Caco-2 (cell line): ENCODE measurements around the gene UBXN2A. TPM values are rescaled to one million over a fixed set of nuclear protein-coding genes. Genes with fewer than 3 reads are reported as not detected.

ENCODE experiments used
- BruUV-seq: library from RNA; stranded (reverse); fragments of 400-500 nt; replicated peaks from 2 replicates; lab custom pipeline; 2021; lab: Mats Ljungman, UMichigan
- CTCF ChIA-PET: fragments of 300-600 bp; sonication (Branson Sonifier 250); formaldehyde crosslinking; loops from one replicate; lab custom pipeline; 2022; ENCODE audit warnings: antibody characterized with exemption; lab: Charles Lee
- POLR2A ChIA-PET: fragments of 300-600 bp; sonication (Branson Sonifier 250); formaldehyde crosslinking; loops from one replicate; lab custom pipeline; 2022; ENCODE audit warnings: antibody characterized with exemption; lab: Charles Lee
- DNase-seq, 2 experiments: peaks; one replicate each; pipeline versions ENCODE4 v3.0.0 to v3.0.0-alpha.2; 2020 to 2022
- H3K27me3 ChIP-seq: replicated peaks from 2 replicates; pipeline ENCODE4 v1.6.0; 2011; ENCODE audit warnings: low read length; ENCODE audit not compliant: control insufficient read depth, insufficient read depth
- H3K36me3 ChIP-seq: 2 replicates; pipeline ENCODE4 v1.5.1; 2011; ENCODE audit warnings: low read length; ENCODE audit not compliant: control insufficient read depth, insufficient read depth
- H3K4me1 ChIP-seq: fragments of 250-450 bp; sonication (Bioruptor Pico); 2 replicates; pipeline ENCODE4 v1.5.1; 2020; ENCODE audit warnings: mild to moderate bottlenecking
- H3K4me3 ChIP-seq: 2 replicates; pipeline ENCODE4 v1.5.1; 2011; ENCODE audit warnings: low read depth, mild to moderate bottlenecking, control low read depth, low read length
- H3K9me3 ChIP-seq: fragments of 250-450 bp; sonication (Bioruptor Pico); 2 replicates; pipeline ENCODE4 v1.5.1; 2020; ENCODE audit warnings: mild to moderate bottlenecking, moderate library complexity
- H3K27ac Mint-ChIP-seq: one replicate; pipeline ENCODE4 v1.8.0; 2022; ENCODE audit warnings: mixed read lengths; ENCODE audit not compliant: unreplicated experiment
- H3K27me3 Mint-ChIP-seq: one replicate; pipeline ENCODE4 v1.8.0; 2022; ENCODE audit warnings: mixed read lengths; ENCODE audit not compliant: insufficient read depth, unreplicated experiment
- H3K36me3 Mint-ChIP-seq: one replicate; pipeline ENCODE4 v1.8.0; 2022; ENCODE audit warnings: mild to moderate bottlenecking, mixed read lengths; ENCODE audit not compliant: insufficient read depth, unreplicated experiment
- H3K4me1 Mint-ChIP-seq: one replicate; pipeline ENCODE4 v1.8.0; 2022; ENCODE audit warnings: low read depth, mixed read lengths; ENCODE audit not compliant: unreplicated experiment
- H3K4me3 Mint-ChIP-seq: one replicate; pipeline ENCODE4 v1.8.0; 2022; ENCODE audit warnings: mild to moderate bottlenecking, moderate library complexity, mixed read lengths; ENCODE audit not compliant: unreplicated experiment
- H3K9me3 Mint-ChIP-seq: one replicate; pipeline ENCODE4 v1.8.0; 2022; ENCODE audit warnings: mixed read lengths; ENCODE audit not compliant: unreplicated experiment
- intact Hi-C: fragments of 100-400 bp; cut with micrococcal nuclease; formaldehyde crosslinking; loops from one replicate; pipeline ENCODE4 v1.10.0; 2022; ENCODE audit not compliant: unreplicated experiment
- total RNA-seq: library from RNA; stranded (reverse); gene quantifications from 2 replicates; pipeline ENCODE4 v1.2.3, GENCODE V29; 2022
- TF ChIP-seq, protein P1 (sequence below), 2 experiments: fragments of 200-600 bp in 1 of 2; IDR thresholded peaks; 1 replicate in 1 of 2; 2 replicates in 1 of 2; pipeline versions ENCODE4 v1.5.1 to v1.8.0; 2011 to 2022; ENCODE audit warnings: antibody characterized with exemption in 1 of 2, control low read depth in 1 of 2, inconsistent platforms in 1 of 2, low read depth in 1 of 2, low read length in 1 of 2, mild to moderate bottlenecking in 1 of 2, moderate library complexity in 1 of 2; ENCODE audit not compliant: insufficient read depth in 1 of 2, severe bottlenecking in 1 of 2, unreplicated experiment in 1 of 2

UBXN2A gene
- total RNA-seq, 1 experiment from 2014 or later = 22.0 TPM

DNA sequence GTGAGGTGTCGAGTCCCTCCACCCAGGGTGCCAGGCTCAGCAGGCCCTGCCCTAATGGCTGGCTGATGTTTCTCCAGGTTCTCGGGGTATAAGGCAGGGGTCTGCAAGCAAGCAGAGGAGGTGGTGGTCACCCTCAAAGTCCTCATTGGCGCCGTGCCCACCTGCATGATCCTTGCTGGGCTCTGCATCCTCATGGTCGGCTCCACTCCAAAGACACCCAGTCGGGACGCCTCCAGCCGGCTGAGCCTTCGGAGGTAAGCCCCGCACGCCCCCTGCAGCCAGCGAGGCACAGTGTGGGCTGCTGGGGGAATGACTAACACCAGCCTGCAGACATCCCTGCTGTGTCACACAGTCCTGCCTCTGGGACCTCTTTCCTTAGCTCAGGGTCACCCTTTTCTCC lies 83.8 kb downstream of the UBXN2A start:
- H3K9me3 Mint-ChIP-seq = no peaks in the 10 kb centered on the region
- peaks cover 7% of the 10 kb centered on the region for H3K36me3 Mint-ChIP-seq
- intact Hi-C loops = no loop called here
- no peak overlapping the region for H3K4me3 ChIP-seq
- ChIA-PET POLR2A (no interaction called here), CTCF (interaction anchor here (1.2 kb wide), 1 partner anchor 97 kb away, joined by 3 read pairs; the partner anchor contains the start of gene ATAD2B)
- BruUV-seq = no TSS peak
- no peaks in the 10 kb centered on the region for H3K27me3 Mint-ChIP-seq
- no peaks in the 10 kb centered on the region for H3K4me1 ChIP-seq
- H3K27ac Mint-ChIP-seq = no peak overlapping the region
- no peaks in the 10 kb centered on the region for H3K27me3 ChIP-seq
- no peaks in the 10 kb centered on the region for H3K4me1 Mint-ChIP-seq
- peaks cover 2% of the 10 kb centered on the region; the same call in 1 of the 2 replicates for H3K36me3 ChIP-seq
- no peak for DNase-seq
- no peaks in the 10 kb centered on the region for H3K9me3 ChIP-seq
- H3K4me3 Mint-ChIP-seq = no peak overlapping the region
- TF ChIP-seq, protein P1, sequence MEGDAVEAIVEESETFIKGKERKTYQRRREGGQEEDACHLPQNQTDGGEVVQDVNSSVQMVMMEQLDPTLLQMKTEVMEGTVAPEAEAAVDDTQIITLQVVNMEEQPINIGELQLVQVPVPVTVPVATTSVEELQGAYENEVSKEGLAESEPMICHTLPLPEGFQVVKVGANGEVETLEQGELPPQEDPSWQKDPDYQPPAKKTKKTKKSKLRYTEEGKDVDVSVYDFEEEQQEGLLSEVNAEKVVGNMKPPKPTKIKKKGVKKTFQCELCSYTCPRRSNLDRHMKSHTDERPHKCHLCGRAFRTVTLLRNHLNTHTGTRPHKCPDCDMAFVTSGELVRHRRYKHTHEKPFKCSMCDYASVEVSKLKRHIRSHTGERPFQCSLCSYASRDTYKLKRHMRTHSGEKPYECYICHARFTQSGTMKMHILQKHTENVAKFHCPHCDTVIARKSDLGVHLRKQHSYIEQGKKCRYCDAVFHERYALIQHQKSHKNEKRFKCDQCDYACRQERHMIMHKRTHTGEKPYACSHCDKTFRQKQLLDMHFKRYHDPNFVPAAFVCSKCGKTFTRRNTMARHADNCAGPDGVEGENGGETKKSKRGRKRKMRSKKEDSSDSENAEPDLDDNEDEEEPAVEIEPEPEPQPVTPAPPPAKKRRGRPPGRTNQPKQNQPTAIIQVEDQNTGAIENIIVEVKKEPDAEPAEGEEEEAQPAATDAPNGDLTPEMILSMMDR (IDR thresholded peaks at IDR 0.05; ENCODE audit: insufficient read depth in 1 of 2, low read depth in 1 of 2, low read length in 1 of 2, severe bottlenecking in 1 of 2, unreplicated experiment in 1 of 2) = peak in 1 of 2 experiments; percentile 23

DNA sequence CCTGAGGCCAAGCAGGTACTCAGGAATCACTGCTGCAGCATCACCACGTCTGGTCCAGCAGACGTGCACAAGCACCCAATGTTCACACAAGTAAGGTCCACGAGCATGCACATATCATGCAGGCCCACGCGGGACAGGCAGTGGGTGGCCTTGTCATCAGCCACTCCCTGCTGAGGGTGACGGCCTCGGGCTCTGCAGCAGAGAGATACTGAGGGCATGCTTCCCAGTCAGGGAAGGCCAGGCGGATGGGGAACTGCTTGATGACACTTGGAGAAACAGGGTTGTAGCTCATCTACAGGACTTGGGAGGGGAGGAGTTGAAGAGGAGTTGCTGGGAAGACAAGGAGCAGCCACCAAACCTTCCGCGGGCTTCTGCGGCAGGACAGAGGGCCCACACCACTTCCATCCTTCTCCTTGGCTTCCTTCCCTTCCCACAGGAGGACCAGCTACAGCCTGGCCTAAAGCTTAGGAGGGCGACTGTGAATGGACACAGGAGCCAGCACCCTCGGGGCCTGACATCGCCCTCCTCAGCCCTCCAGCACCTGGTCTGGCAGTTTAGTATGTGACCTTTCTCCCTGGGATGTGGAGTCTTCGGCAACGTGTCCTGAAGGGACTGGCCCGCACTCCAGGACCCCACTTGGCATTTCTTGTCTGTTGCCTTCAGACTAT lies 84.9 kb downstream of the UBXN2A start:
- Histone ChIP-seq H3K36me3 (peaks cover 2% of the 10 kb centered on the region; the same call in 1 of the 2 replicates), H3K27me3 (no peaks in the 10 kb centered on the region), H3K9me3 (no peaks in the 10 kb centered on the region), H3K4me1 (no peaks in the 10 kb centered on the region), H3K4me3 (no peak overlapping the region)
- TF ChIP-seq, protein P1 (IDR thresholded peaks at IDR 0.05; ENCODE audit: insufficient read depth in 1 of 2, low read depth in 1 of 2, low read length in 1 of 2, severe bottlenecking in 1 of 2, unreplicated experiment in 1 of 2) = no peak
- Mint-ChIP-seq H3K4me3 (no peak overlapping the region), H3K9me3 (no peaks in the 10 kb centered on the region), H3K4me1 (no peaks in the 10 kb centered on the region), H3K27me3 (no peaks in the 10 kb centered on the region), H3K27ac (no peak overlapping the region), H3K36me3 (peaks cover 7% of the 10 kb centered on the region)
- ChIA-PET CTCF (interaction anchor here (1.2 kb wide), 1 partner anchor 98 kb away, joined by 3 read pairs; the partner anchor contains the start of gene ATAD2B), POLR2A (no interaction called here)
- BruUV-seq = no TSS peak
- intact Hi-C loops = no loop called here
- no peak for DNase-seq

GRCh38 chr2:24026233-24026632 lies 86.0 kb downstream of the UBXN2A start:
- Mint-ChIP-seq H3K4me3 (no peak overlapping the region), H3K27ac (no peak overlapping the region), H3K9me3 (no peaks in the 10 kb centered on the region), H3K27me3 (no peaks in the 10 kb centered on the region), H3K36me3 (peaks cover 7% of the 10 kb centered on the region), H3K4me1 (no peaks in the 10 kb centered on the region)
- peaks cover 2% of the 10 kb centered on the region; the same call in 1 of the 2 replicates for H3K36me3 ChIP-seq
- no peaks in the 10 kb centered on the region for H3K9me3 ChIP-seq
- intact Hi-C loops = no loop called here
- ChIA-PET POLR2A (no interaction called here), CTCF (interaction anchor here (0.6 kb wide), 1 partner anchor 196 kb away, joined by 3 read pairs; no protein-coding TSS in a partner anchor)
- H3K4me3 ChIP-seq = no peak overlapping the region
- no TSS peak for BruUV-seq
- no peaks in the 10 kb centered on the region for H3K4me1 ChIP-seq
- no peaks in the 10 kb centered on the region for H3K27me3 ChIP-seq
- no peak for DNase-seq
- TF ChIP-seq, protein P1 (IDR thresholded peaks at IDR 0.05; ENCODE audit: insufficient read depth in 1 of 2, low read depth in 1 of 2, low read length in 1 of 2, severe bottlenecking in 1 of 2, unreplicated experiment in 1 of 2) = no peak
